Left ventricle myocardium superior (tissue), 1 donor: Measurements from ENCODE around the gene NAT10. TPM values are rescaled to one million over a fixed set of nuclear protein-coding genes. Genes with fewer than 3 reads are reported as not detected.
A peak's percentile ranks its signal among the peaks of the same experiment; 100 is the strongest.
"Not testable (repeated sequence)": the region's sequence is repeated elsewhere in the genome, so short reads cannot be mapped to it uniquely, and the experiment has no call there.

Experiments
- ATAC-seq: fragments of 200-7000 bp; cut with Tn5 transposase; one replicate; pipeline ENCODE4 v1.9.1; 2020; ENCODE audit warnings: mild to moderate bottlenecking, moderate library complexity
- DNase-seq: peaks from one replicate; pipeline ENCODE4 v3.0.0-alpha.2; 2020
- intact Hi-C: fragments of 100-400 bp; cut with micrococcal nuclease; formaldehyde crosslinking; loops from one replicate; pipeline ENCODE4 v1.11.0; 2022
- total RNA-seq: library from RNA; stranded (reverse); fragmentation: NEBNext Ultra II Directional; extraction: Animal tissue kit (Norgen Biotek cat#: 25700); gene quantifications from one replicate; pipeline ENCODE4 v1.2.1, GENCODE V29; 2021
- donor health status: DM: no; HTN: yes; CAD: no; lungs with severe emphysema.

NAT10 gene
- total RNA-seq, 1 donor from 2014 or later = 19.2 TPM

DNA sequence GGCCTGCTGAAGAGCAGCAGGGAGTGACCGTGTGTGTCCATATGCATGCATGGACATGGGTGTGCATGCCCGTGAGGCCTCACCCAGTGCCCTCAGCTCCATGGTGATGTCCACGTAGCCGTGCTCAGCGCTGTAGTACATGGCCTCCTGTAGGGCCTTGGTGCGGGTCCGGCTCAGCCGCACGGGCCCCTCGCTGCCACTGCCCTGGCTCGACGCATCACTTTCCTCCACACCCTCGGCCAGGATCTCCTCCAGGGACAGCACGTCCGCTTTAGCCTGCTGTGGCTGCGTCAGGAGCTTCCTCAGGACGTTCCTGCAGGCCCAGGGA, 57.0 kb downstream of the NAT10 start:
- ATAC-seq = no peak
- DNase-seq = no peak
- intact Hi-C loops = no loop called here

DNA sequence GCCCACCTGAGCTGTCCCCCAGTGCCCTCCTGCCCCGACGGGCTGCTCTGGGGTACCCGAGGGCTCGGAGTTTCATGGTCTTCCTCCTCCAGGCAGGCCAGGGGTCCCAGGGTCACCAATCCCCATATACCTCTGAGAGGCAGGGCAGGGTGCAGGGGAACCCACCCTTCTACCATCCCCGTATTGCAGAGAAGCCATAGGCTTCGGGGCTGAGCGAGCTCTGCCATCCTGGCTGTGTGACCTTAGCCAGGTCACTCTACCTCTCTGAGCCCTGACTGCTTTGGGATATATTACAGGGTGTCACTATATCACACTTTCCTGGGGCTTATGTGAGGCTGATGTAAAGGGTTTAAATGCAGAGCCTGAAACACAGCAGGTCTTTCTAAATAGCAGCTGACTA, 57.4 kb downstream of the NAT10 start:
- ATAC-seq (no peak), DNase-seq (no peak)
- intact Hi-C loops = no loop called here

DNA sequence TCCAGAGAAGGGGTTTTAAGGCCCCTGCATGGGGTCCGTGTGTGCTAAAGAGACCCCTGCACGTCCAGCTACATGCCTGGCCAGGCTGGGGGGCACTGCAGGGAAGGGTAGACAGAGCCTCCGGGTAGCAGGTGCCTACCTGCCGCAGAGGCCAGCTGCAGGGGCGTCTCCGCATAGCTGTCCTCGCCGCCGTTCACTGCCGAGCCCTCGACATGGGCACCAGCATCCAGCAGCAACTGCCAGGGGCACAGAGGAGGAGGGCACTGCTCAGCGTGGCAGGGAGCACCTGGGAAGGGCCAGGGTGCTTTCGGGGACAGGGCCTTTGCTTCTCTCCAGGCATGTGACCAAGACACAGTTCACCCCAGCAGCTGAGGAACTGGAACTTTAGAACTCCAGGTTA, 59.7 kb downstream of the NAT10 start:
- DNase-seq (no peak), ATAC-seq (no peak)
- intact Hi-C loops = no loop called here

DNA sequence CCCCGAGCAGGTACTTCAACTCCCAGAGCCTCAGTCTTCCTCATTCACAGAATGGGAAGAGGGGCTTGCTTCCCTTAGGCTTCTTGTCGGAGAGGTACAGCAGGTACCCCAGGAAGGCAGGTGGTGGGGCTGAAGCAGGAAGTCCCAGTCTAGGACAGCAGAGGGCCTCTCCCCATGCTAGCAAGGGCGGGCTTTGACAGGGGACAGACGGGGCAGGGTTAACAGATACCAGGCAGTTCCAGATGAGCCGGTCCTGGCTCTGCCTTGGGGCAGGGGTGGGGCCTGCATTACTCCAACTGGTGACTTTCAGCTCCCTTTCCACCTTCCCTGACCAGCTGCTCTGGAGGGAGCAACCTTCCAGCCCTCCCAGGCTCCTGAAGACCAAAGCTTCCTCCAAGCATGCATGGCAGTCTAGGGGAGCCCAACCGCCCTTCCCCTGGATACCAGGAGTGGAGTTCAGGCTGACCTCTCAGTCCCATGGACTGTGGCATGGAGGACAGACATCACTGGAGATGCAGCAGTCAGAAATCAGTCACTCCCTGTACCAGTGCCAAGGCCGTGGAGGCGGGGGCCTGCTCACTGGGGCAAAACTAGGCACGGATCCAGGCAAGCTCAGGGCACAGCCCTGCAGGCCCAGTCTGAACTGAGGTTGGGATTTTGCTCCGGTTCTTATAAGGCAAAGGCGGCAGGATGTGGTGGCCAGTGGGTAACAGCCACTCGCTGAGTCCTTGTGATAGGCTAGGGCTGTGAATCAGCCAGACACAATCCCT, 60.5 kb downstream of the NAT10 start:
- ATAC-seq (peak; percentile 61), DNase-seq (no peak)
- intact Hi-C loops = no loop called here

DNA sequence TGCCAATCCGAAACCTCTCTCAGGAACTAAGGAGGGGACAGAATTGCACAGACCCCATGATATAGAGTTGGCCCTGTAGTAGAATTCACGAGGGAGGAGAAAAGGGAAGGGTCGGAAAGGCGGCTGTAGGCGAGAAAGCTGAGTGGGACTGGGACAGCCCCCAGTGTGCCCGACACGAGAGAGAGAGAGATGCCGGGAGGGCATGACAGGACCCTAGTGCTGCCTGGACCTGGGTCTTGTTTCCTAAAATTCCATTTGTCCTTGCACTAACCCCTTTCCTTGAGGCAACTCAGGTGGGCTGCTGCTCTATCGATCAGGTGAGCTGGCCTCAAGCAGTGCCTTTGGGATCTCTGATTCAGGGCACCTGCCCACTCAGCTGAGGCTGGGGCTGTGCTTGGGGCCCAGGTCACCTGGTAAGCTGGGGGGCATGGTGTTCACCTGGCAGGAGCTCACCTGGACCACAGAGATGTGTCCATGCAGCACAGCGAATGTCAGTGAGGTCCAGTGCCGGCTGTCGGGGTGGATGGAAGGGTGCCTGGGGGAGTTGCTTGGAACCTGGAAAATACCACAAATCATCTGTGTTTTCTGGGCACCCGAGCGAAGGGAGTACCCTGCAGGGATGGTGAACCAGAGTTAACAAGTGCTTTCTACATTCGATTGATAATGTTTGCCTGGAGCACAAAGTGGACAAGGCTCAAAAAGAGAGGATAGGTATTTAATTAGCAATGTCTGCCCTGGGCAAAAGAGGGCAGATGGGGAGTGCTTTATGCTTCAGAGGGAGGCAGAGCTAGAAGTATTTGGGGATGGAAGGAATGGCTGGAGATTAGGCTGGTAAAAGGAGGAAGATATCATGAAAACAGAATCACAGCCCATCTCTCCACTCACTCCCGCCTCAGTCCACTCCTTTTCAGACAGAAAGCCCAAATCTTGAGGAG, 61.6 kb downstream of the NAT10 start:
- intact Hi-C loops = no loop called here
- DNase-seq = no peak

DNA sequence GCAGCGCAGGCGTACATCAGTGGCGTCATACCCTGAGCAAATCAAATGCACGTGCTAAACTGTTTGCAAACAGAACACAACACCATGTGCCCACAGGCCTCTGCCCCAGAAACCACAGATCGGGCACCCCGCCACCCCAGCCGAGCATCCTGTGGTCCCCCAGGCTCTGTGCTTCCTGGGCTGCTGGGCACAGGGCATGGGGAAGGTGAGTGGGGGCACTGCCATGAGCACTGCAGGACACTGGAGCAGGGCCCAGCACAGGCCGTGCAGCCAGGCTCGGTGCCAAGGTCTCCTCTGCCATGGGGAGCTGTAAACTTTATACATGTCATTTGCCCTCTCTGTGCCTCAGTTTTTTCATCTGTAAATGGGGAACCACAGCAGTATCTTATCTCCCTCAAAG, 62.5 kb downstream of the NAT10 start:
- ATAC-seq (peak; percentile 12), DNase-seq (no peak)
- intact Hi-C loops = no loop called here

More for the DNA sequence above, 61.6 kb downstream of the NAT10 start:
- no peak for ATAC-seq

DNA sequence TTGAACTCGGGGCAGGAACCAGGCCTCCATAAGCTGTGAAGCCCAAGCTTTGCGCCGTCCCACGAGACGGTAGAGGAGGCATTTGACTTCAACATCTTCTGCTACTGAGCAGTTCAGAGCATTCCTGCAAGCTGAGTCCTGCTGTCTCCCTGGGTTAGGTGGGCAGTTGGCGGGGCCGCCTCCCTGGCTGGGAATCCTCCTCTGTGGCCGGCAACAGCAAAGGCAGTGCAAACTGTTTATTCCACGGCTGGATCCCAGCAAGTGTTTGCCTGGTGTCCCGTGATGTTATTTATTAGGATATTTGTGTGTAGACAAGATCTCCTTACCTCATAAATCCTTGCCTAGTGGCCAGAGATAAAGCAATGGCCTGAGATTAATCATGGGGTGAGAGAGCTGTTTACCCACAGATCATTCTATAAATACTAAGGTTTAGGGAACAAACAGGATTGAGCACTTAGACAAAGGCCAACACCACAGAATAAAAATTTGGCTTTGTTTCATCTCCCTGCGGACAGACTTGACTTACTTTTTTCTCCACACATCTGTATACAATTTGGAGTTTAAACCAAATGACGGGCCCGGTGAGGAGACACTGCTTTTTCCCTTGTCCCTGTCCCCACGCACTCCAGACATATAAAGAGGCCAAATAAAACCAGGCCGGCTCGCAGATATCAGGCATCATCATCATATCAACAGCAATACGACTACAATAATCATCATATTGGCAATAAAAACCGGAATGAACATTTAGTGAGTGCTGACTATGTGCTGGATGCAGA, 63.4 kb downstream of the NAT10 start:
- ATAC-seq = no peak
- no peak for DNase-seq
- intact Hi-C loops = no loop called here

DNA sequence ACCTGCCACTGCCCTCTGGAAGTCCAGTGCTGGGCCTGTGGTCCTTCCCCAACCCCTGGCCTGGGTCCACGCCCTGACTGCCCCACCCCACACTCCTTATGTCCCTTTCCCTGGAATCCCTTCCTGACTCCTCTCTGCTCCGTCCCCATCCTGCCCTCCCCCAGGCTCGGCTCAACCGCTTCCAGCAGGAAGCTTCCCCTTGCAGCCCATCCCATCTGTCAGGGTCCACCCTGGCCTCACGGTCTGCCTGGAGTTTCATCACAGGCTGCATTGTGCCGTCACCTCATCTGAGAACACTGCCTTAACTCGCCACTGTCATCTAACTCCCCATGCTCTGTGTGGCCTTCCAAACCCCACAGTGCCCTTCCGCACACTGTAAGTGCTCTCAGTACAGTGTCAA, 64.3 kb downstream of the NAT10 start:
- intact Hi-C loops = loop anchor here (5.0 kb wide), 1 partner anchor 193 kb away; no protein-coding TSS in a partner anchor
- no peak for ATAC-seq
- DNase-seq = no peak

DNA sequence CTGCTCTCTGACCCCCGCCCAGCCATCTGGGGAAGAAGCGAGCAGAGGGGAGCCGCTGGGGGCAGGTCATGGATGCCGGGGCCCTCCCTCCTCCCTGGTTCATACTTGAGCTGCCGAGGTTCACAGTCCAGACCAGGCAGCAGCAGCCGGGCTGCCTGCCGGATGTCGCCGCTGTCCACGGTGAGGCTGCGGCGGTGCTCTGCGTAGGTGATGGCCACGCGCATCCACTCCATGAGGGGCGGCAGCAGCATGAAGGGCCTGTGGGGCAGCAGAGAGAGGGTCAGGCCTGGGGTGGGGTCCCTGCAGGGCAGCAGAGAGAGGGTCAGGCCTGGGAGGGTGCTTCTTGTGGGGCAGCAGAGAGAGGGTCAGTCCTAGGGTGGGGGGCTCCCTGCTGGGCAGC, 67.6 kb downstream of the NAT10 start:
- DNase-seq (no peak), ATAC-seq (no peak)
- intact Hi-C loops = loop anchor here (5.0 kb wide), 1 partner anchor 189 kb away; no protein-coding TSS in a partner anchor

DNA sequence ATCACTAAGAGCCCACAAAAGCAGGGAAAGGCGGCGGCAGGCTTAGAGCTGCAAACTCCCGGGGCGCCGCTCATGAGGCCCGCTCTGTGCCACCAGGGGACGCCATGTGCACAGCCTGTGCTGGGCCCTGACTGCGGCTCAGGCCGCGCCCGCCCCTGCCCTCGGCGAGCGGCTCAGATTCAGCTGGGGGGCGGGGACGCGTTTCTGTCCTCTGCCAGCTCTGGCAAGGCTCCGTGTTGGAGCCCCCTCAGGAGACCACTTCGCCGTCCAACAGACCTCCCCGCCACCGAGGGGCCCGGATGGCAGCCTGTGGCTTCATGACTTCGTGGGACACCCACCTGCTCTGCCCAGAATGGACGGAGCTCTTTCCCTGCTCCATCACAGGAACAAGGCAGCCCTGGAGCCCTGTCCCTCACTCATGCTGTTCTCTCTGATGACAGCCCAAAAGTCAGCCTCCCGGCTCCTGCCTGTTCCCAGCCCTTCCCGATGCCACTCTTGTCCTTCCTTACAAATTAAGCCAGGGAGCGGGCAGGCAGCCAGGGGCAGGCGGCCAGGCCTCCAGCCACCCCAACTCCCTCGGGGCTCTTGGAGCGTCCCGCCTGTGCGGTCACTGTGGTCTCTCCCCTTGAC, 69.1 kb downstream of the NAT10 start:
- intact Hi-C loops = loop anchor here (5.0 kb wide), 1 partner anchor 188 kb away; no protein-coding TSS in a partner anchor
- peak; percentile 99 for ATAC-seq

DNA sequence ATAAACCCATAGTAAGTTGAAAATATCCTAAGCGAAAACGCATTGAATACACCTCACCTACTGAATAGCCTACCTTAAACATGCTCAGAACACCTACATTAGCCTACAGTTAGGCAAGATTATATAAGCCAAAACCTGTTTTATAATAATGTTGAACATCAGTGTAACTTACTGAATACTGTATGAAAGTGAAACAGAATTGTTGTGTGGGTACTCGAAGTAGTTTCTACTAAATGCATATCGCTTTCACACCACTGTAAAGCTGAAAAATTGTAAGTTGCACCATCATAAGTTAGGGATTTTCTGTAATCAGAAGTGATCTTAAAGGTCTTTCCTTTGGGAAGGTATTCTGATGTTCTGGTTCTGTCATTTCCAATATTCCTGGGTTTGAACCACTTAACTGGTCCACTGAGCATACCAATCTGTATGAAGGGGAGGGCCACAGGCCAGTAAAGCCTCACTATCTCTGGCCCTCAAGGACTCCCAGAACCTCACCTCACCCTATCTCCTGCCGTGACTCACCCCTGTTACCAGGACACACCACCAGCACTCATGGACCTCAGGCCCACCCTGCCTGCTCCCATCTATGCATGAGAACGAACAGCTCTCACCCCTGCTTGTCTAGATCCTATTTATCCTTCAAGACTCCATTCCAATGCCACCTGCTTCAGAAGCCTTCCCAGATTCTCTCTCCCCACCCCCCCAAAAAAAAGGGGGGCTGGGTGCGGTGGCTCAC, 70.0 kb downstream of the NAT10 start:
- ATAC-seq (no peak), DNase-seq (no peak)
- intact Hi-C loops = no loop called here

More for the DNA sequence above, 69.1 kb downstream of the NAT10 start:
- DNase-seq = peak; percentile 92

DNA sequence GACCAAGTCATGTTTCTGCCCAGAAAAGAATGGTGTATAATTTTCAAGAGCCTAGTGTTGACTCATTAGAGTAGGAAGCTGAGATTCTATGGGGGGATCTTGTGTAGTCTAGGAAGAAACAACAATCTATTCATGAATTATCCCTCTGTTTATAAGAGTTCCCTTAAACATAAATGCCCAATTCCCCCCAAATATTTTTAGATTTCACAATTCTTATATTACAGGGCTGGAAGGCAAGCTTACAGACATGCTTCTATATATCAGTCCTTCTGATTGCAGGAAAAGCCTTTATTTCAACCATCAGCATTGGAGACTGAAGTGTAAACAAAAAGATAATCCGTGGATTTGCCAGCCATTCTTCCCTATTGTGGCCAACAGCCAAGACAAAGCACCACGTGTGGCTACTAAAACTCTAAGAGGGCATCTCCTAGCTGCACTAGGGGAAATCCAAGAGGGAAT, 71.4 kb downstream of the NAT10 start:
- no peak for ATAC-seq
- intact Hi-C loops = no loop called here
- no peak for DNase-seq

DNA sequence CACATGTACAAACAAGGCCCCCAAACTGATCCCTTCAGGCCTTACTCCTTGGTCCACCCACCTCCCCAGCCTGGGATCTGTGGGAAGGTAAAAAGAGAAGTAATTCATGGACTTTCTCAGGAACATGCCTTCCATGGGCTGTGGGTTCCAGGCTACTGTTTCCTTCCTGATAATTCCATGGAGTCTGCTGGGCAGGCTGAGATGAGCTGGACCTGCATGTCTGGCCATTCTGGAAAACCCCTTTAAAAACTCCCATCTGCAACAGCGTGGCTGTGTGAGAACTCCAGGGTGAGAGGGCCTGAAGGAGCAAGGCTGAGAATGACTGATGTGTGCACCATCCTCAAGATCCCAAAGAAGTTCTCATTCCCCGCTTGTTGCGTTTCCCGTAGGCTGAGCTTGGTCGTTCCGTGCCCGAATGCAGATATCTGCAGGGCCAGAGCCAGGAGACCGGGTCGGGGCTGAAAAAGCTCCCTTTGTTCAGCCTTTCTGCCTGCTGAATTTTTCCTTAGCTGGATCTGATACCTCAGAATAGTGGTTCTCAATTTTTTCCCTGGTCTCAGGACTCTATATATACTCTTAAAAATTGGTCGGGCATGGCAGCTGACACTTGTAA, 72.9 kb downstream of the NAT10 start:
- intact Hi-C loops = no loop called here
- no peak for ATAC-seq
- no peak for DNase-seq

DNA sequence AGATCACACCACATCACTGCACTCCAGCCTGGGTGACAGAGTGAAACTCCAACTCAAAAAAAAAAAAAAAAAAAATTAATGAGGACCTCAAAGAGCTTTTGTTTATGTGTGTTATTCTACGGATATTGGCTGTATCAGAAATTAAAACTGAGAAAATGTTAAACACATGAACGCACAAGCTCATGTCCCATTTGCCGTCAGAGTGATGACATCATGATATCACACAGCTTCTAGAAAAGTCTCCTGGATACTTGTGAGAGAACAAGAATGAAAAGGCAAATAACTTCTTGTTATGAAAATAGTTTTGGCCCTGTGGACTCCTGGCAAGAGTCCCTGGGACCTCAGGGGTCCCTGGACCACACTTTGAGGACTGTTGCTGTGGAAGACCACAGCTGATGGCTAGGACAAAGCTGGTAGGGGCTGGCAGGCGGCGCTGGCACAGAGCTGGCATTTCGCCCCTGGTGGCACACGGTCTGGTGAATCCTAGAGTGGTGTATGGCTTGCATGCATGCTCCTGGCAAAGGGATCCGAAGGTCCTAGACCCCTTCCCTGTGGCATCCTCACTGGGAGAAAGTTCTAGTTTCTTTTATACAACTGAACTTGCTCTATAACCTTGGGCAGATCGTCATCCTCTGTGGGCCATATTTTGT, 73.7 kb downstream of the NAT10 start:
- no peak for DNase-seq
- intact Hi-C loops = no loop called here
- ATAC-seq = no peak

DNA sequence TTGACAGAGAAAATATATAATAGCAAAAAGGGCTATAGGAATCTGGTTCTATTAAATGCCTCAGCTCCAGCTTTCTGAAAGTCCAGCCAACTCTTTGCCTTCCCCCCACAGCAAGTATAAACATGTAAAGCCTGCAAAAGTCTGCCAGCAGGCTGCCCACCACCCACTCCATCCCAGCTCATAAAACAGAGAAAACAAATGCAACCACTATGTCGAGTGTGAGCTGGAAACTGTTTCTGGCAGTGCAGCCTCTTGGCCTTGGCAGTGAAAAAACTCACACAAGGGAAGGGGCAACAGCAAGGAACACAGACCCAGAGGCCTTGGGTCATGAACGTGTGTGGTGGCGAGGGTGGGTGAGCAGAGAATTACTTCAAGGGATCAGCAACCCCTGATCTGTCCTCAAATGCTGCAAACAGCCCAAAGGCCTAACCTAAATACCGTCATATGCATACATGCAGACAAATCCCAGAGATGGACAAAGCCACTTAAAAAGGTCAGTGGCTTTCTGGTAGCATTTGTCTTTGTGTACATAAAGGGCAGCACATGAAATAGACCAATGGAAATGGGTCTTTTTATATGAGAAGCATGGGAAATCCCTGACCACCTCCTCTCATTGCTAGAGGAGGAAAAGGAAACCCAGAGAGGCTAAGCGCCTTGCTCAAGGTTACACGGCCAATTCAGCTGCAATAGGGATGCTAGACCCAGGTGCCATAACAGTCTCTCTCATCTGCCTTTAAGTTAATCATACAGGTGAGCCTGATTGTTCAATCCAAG, 74.8 kb downstream of the NAT10 start:
- no peak for DNase-seq
- intact Hi-C loops = no loop called here
- ATAC-seq = no peak

DNA sequence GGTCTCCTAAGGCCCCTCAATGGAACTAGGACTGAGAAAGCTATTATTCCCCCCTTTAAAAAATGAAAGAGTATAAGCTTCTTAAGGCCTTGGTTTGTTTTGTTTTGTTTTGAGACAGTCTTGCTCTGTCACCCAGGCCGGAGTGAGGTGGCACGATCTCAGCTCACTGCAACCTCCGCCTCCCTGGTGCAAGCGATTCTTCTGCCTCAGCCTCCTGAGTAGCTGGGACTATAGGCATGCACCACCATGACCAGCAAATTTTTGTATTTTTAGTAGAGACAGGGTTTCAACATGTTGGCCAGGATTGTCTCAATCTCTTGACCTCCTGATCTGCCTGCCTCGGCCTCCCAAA, 75.4 kb downstream of the NAT10 start:
- intact Hi-C loops, ATAC-seq, DNase-seq: not testable (repeated sequence)

DNA sequence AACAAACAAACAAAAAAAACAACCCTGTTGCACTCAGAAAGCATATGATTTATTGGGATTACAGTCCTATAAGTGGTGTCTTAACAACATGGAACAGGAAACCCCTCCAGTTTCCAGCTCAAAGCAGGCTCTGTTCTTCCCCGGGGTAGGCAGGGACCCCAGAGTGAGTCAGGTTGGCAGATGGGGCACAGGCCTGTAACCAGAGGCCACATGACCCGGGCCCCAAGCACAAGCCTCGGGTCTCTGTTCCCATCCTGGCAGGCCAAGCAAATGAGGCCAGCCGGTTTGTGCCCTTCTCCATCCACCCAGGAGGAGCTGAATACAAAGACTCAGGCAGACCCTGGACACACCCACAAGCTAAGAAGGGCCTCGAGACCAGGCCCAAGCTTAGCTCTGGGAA, 75.8 kb downstream of the NAT10 start:
- intact Hi-C loops = no loop called here
- ATAC-seq (no peak), DNase-seq (no peak)
